Neuronal stem cell (in vitro differentiated cells): ENCODE data around the gene FGF1.
A peak's percentile ranks its signal among the peaks of the same experiment; 100 is the strongest.

Source experiments
- DNase-seq: peaks from one replicate; pipeline ENCODE4 v3.0.0-alpha.2; 2013; ENCODE audit warnings: low spot score
- H2AFZ ChIP-seq: one replicate; pipeline ENCODE4 v1.6.1; 2013; ENCODE audit warnings: mild to moderate bottlenecking, low read length, inconsistent platforms
- H2AK5ac ChIP-seq: 2 replicates; pipeline ENCODE4 v1.6.1; 2013; ENCODE audit warnings: low read depth, mild to moderate bottlenecking, inconsistent platforms, low read length, moderate library complexity, mixed read lengths
- H2BK120ac ChIP-seq: 2 replicates; pipeline ENCODE4 v1.6.1; 2013; ENCODE audit warnings: low read depth, mild to moderate bottlenecking, inconsistent platforms, low read length, moderate library complexity, mixed read lengths
- H2BK12ac ChIP-seq: one replicate; pipeline ENCODE4 v1.6.1; 2013; ENCODE audit warnings: low read length, inconsistent platforms
- H2BK15ac ChIP-seq: 2 replicates; pipeline ENCODE4 v1.6.1; 2013; ENCODE audit warnings: mild to moderate bottlenecking, low read length, inconsistent platforms, mixed read lengths
- H2BK5ac ChIP-seq: one replicate; pipeline ENCODE4 v1.6.1; 2013; ENCODE audit warnings: inconsistent platforms, mild to moderate bottlenecking, low read length, moderate library complexity
- H3K14ac ChIP-seq: one replicate; pipeline ENCODE4 v1.6.1; 2013; ENCODE audit warnings: low read length, inconsistent platforms
- H3K18ac ChIP-seq: 2 replicates; pipeline ENCODE4 v1.6.1; 2013; ENCODE audit warnings: low read length, inconsistent platforms
- H3K23ac ChIP-seq: 2 replicates; pipeline ENCODE4 v1.6.1; 2013; ENCODE audit warnings: low read depth, mild to moderate bottlenecking, mixed read lengths, low read length, inconsistent platforms; ENCODE audit not compliant: poor library complexity
- H3K27ac ChIP-seq: replicated peaks from 3 replicates; pipeline ENCODE4 v1.5.1; 2013; ENCODE audit warnings: low read length, inconsistent platforms
- H3K27me3 ChIP-seq, 3 experiments: 2 replicates each; pipeline ENCODE4 v1.6.1; 2013; ENCODE audit warnings: low read length in 3 of 3, mild to moderate bottlenecking in 2 of 3, inconsistent platforms in 1 of 3, low read depth in 1 of 3, mixed read lengths in 1 of 3, moderate library complexity in 1 of 3; ENCODE audit not compliant: control insufficient read depth in 3 of 3, insufficient read depth in 3 of 3
- H3K36me3 ChIP-seq, 2 donors: replicated peaks in 1 of 2; 2 replicates each; pipeline ENCODE4 v1.6.1; 2013; ENCODE audit warnings: low read length in 2 of 2; ENCODE audit not compliant: control insufficient read depth in 2 of 2, insufficient read depth in 2 of 2
- H3K4ac ChIP-seq: 2 replicates; pipeline ENCODE4 v1.6.1; 2013; ENCODE audit warnings: inconsistent platforms, mild to moderate bottlenecking, low read length, moderate library complexity
- H3K4me1 ChIP-seq, 2 donors: 1 replicate in 1 of 2; 2 replicates in 1 of 2; pipeline ENCODE4 v1.6.1; 2013; ENCODE audit warnings: low read length in 2 of 2, low read depth in 1 of 2; ENCODE audit not compliant: control insufficient read depth in 2 of 2, insufficient read depth in 1 of 2
- H3K4me2 ChIP-seq: one replicate; pipeline ENCODE4 v1.6.1; 2013; ENCODE audit warnings: mild to moderate bottlenecking, low read length, inconsistent platforms; ENCODE audit not compliant: insufficient read depth, poor library complexity, severe bottlenecking
- H3K4me3 ChIP-seq, 2 donors: 2 replicates each; pipeline ENCODE4 v1.5.1; 2013; ENCODE audit warnings: low read length in 2 of 2, mild to moderate bottlenecking in 2 of 2, inconsistent platforms in 1 of 2, moderate library complexity in 1 of 2
- H3K79me1 ChIP-seq: one replicate; pipeline ENCODE4 v1.6.1; 2013; ENCODE audit warnings: low read depth, mild to moderate bottlenecking, inconsistent platforms, low read length, moderate library complexity
- H3K9ac ChIP-seq: one replicate; pipeline ENCODE4 v1.6.1; 2013; ENCODE audit warnings: mild to moderate bottlenecking, low read depth, low read length, inconsistent platforms; ENCODE audit not compliant: poor library complexity
- H3K9me3 ChIP-seq, 2 donors: replicated peaks in 1 of 2; 2 replicates each; pipeline versions ENCODE3 to v1.6.1; 2013; ENCODE audit warnings: low read length in 2 of 2, mild to moderate bottlenecking in 2 of 2, inconsistent platforms in 1 of 2, low read depth in 1 of 2, mixed read lengths in 1 of 2, moderate library complexity in 1 of 2; ENCODE audit not compliant: control insufficient read depth in 2 of 2, insufficient read depth in 1 of 2
- H4K8ac ChIP-seq: one replicate; pipeline ENCODE4 v1.6.1; 2013; ENCODE audit warnings: low read depth, mild to moderate bottlenecking, inconsistent platforms, low read length, moderate library complexity
- H4K91ac ChIP-seq: one replicate; pipeline ENCODE4 v1.6.1; 2013; ENCODE audit warnings: low read length, low read depth, mild to moderate bottlenecking, inconsistent platforms; ENCODE audit not compliant: poor library complexity
- WGBS, 2 donors: extraction: QIAGEN DNeasy Blood & Tissue Kit; methylation state at CpG; one replicate each; pipeline ENCODE4 v1.1.7; 2013; ENCODE audit warnings: missing lambda C conversion rate in 2 of 2, mixed read lengths in 1 of 2; ENCODE audit not compliant: insufficient read length in 2 of 2, insufficient replicate concordance in 1 of 2; ENCODE audit errors: extremely low coverage in 2 of 2; 5-methylcytosine and 5-hydroxymethylcytosine counted together

FGF1 gene

DNA sequence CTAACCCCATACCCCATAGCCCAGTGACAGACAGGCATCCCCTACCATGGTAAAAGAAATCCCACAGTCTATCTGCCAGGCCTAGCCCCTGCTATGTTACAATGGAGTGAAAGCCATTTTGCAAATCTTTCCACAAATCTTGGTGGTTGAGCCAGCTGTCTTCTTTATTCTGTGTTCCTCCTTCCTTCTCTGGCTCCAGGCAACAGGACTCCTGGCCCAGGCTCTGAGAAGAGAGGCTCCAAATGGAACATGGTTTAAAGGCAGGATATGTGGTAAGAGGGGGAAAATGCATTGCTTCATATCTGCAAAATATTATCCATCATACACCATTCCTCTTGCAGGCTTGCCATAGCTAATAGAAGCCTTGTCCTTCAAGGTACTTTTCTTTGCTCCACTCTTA, 25.2 kb downstream of the FGF1 start:
- H3K4me3 ChIP-seq = no peak overlapping the region
- no peak overlapping the region for H2BK15ac ChIP-seq
- H2BK12ac ChIP-seq = no peak overlapping the region
- no peak overlapping the region for H2BK5ac ChIP-seq
- H3K23ac ChIP-seq = no peak overlapping the region
- H3K14ac ChIP-seq = no peak overlapping the region
- no peak overlapping the region for H3K9ac ChIP-seq
- H3K79me1 ChIP-seq = no peaks in the 10 kb centered on the region
- H3K36me3 ChIP-seq = no peaks in the 10 kb centered on the region
- no peak overlapping the region for H2AK5ac ChIP-seq
- H3K27ac ChIP-seq = no peak overlapping the region
- H3K4me1 ChIP-seq = no peaks in the 10 kb centered on the region
- H2AFZ ChIP-seq = no peak overlapping the region
- DNase-seq = no peak
- no peaks in the 10 kb centered on the region for H3K27me3 ChIP-seq
- H3K9me3 ChIP-seq = peaks cover 0 to 2% of the 10 kb centered on the region in 2 donors
- no peak overlapping the region for H3K4me2 ChIP-seq
- no peak overlapping the region for H2BK120ac ChIP-seq
- no peak overlapping the region for H4K8ac ChIP-seq
- no peak overlapping the region for H3K4ac ChIP-seq
- no peak overlapping the region for H3K18ac ChIP-seq
- no peak overlapping the region for H4K91ac ChIP-seq

DNA sequence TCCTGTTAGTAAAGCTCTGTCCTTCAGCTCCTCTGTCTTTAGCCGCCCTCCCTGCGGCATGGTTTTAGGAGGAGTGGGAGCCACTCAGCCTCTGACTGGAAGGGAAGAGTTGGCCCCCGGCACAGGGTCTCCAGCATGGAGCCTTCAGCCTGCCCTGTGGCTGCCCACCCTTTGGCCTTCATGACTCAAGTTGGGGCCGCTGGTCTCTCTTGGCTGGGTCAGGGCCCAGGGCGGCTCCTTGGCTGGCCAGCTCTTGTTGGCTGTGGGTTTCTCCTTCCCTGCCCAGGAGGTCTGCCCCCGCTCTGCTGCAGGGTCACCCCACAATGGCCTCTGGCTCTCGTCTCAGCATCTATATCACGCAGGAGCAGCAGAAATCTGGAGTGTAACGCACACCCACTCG, 25.7 kb downstream of the FGF1 start:
- Histone ChIP-seq H3K36me3 (no peaks in the 10 kb centered on the region), H3K18ac (no peak overlapping the region), H3K4me2 (no peak overlapping the region), H3K79me1 (no peaks in the 10 kb centered on the region), H2AFZ (no peak overlapping the region), H3K4me1 (no peaks in the 10 kb centered on the region), H3K27me3 (peaks cover 0 to 2% (median 0%) of the 10 kb centered on the region in 3 experiments), H2BK5ac (no peak overlapping the region), H3K23ac (no peak overlapping the region), H3K9ac (no peak overlapping the region), H2AK5ac (peak overlapping the region; percentile 59), H3K4ac (no peak overlapping the region), H2BK12ac (no peak overlapping the region), H4K91ac (no peak overlapping the region), H3K14ac (no peak overlapping the region), H2BK15ac (no peak overlapping the region), H3K27ac (no peak overlapping the region), H3K9me3 (peaks cover 0 to 2% of the 10 kb centered on the region in 2 donors), H3K4me3 (no peak overlapping the region), H4K8ac (no peak overlapping the region), H2BK120ac (no peak overlapping the region)
- WGBS, 2 donors = no CpG with 5 or more reads among the region's 10 CpGs
- DNase-seq = no peak

DNA sequence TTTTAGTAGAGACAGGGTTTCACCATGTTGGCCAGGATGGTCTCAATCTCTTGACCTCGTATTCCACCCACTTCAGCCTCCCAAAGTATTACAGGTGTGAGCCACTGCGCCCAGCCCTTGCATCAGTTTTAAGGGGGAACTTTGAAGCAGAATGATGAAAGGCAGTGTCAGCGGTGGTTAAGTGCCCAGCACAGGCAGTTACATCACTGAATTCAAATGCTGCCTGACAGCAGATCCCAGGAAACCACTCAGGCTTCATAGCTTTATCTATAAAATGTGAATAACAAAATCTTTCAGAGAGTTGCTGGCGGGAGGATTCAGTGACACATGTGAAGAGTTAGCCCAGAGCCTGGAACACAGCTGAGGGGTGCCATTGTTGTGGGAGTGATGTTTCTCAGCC, 26.5 kb downstream of the FGF1 start:
- no peak overlapping the region for H3K27ac ChIP-seq
- no peak overlapping the region for H3K18ac ChIP-seq
- no peak overlapping the region for H4K91ac ChIP-seq
- H3K36me3 ChIP-seq = no peaks in the 10 kb centered on the region
- H3K4me3 ChIP-seq = no peak overlapping the region
- H4K8ac ChIP-seq = no peak overlapping the region
- H2BK12ac ChIP-seq = no peak overlapping the region
- no peaks in the 10 kb centered on the region for H3K79me1 ChIP-seq
- DNase-seq = no peak
- no peak overlapping the region for H2AK5ac ChIP-seq
- no peaks in the 10 kb centered on the region for H3K4me1 ChIP-seq
- no peak overlapping the region for H3K23ac ChIP-seq
- peaks cover 0 to 2% of the 10 kb centered on the region in 2 donors for H3K9me3 ChIP-seq
- no peak overlapping the region for H2BK120ac ChIP-seq
- no peak overlapping the region for H3K4ac ChIP-seq
- no peak overlapping the region for H3K14ac ChIP-seq
- H3K27me3 ChIP-seq = peaks cover 0 to 2% (median 0%) of the 10 kb centered on the region in 3 experiments
- H3K4me2 ChIP-seq = no peak overlapping the region
- no CpG with 5 or more reads among the region's 4 CpGs for WGBS, 2 donors
- H2AFZ ChIP-seq = no peak overlapping the region
- no peak overlapping the region for H2BK5ac ChIP-seq
- no peak overlapping the region for H3K9ac ChIP-seq
- no peak overlapping the region for H2BK15ac ChIP-seq

DNA sequence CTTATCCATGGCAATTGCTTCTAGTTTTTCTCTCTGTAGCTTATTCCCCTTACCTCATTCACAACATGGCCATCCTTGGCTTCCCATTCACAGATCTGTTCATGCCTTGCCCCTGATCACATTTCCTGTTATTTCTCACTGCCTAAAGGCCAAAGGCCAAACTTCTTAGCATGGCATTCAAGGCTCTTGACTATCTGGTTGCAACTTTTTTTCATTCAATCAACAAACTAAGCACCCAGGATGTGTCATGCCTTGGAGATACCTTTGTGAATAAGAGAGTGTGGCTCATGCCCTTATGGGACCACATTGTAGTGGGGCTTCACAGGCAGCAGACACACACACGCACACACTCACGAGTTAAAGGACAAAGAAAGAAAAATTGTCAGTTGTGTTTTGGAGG, 27.6 kb downstream of the FGF1 start:
- H2AK5ac ChIP-seq = no peak overlapping the region
- H3K4ac ChIP-seq = no peak overlapping the region
- no peak overlapping the region for H3K4me2 ChIP-seq
- H4K91ac ChIP-seq = no peak overlapping the region
- no peak overlapping the region for H2AFZ ChIP-seq
- H3K14ac ChIP-seq = no peak overlapping the region
- H2BK5ac ChIP-seq = no peak overlapping the region
- no peak overlapping the region for H3K18ac ChIP-seq
- no peaks in the 10 kb centered on the region for H3K4me1 ChIP-seq
- H3K36me3 ChIP-seq = no peaks in the 10 kb centered on the region
- no peak overlapping the region for H2BK15ac ChIP-seq
- no peak overlapping the region for H3K9ac ChIP-seq
- peaks cover 1% of the 10 kb centered on the region for H3K79me1 ChIP-seq
- peaks cover 0 to 2% (median 0%) of the 10 kb centered on the region in 3 experiments for H3K27me3 ChIP-seq
- no peak overlapping the region for H3K4me3 ChIP-seq
- no peak for DNase-seq
- H3K27ac ChIP-seq = no peak overlapping the region
- no peak overlapping the region for H2BK12ac ChIP-seq
- no peak overlapping the region for H3K23ac ChIP-seq
- no CpG with 5 or more reads among the region's 2 CpGs for WGBS, 2 donors
- H2BK120ac ChIP-seq = no peak overlapping the region
- no peak overlapping the region for H4K8ac ChIP-seq
- peaks cover 0 to 2% of the 10 kb centered on the region in 2 donors for H3K9me3 ChIP-seq
